GM13976 (cell line): Measurements from ENCODE around the gene GRAMD1B.
A peak's percentile ranks its signal among the peaks of the same experiment; 100 is the strongest.

Experiments used
- DNase-seq: peaks from one replicate; pipeline ENCODE4 v3.0.0; 2012; ENCODE audit warnings: low spot score
- in situ Hi-C: fragments of 300-500 bp; cut with MboI; formaldehyde crosslinking; loops from one replicate; pipeline ENCODE4 v1.12.0; 2022; ENCODE audit warnings: low sequenced_read_pairs, mixed read lengths, inconsistent platforms; ENCODE audit not compliant: unreplicated experiment
- TF ChIP-seq, protein P1 (sequence below): IDR thresholded peaks from 2 replicates; pipeline ENCODE4 v1.5.1; 2012; ENCODE audit warnings: borderline replicate concordance, mild to moderate bottlenecking; ENCODE audit not compliant: insufficient read depth; ENCODE audit errors: extremely low read depth, missing control alignments, control extremely low read depth

Gene GRAMD1B

DNA sequence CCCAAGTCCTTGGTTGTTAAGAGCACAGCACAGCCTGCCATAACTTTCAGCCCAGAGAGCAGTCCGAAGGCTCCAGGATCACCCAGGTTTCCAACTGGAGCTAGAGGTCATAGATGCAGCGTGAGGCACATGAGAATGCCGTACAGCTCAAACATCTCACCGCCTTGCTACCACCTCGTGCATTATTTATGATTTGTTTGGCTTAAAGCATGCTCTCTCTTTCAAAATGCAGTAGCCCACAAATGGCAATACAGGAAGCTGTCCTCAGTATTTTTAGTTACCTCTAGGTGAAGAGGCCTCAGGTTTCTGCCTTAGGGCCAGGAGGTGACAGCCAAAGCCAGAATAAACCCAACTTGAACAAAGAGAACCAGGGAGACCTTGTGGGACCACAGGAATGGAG lies 210.0 kb downstream of the GRAMD1B start:
- in situ Hi-C loops = loop anchor here (10.0 kb wide), 1 partner anchor 65 kb away; no protein-coding TSS in a partner anchor
- TF ChIP-seq, protein P1, sequence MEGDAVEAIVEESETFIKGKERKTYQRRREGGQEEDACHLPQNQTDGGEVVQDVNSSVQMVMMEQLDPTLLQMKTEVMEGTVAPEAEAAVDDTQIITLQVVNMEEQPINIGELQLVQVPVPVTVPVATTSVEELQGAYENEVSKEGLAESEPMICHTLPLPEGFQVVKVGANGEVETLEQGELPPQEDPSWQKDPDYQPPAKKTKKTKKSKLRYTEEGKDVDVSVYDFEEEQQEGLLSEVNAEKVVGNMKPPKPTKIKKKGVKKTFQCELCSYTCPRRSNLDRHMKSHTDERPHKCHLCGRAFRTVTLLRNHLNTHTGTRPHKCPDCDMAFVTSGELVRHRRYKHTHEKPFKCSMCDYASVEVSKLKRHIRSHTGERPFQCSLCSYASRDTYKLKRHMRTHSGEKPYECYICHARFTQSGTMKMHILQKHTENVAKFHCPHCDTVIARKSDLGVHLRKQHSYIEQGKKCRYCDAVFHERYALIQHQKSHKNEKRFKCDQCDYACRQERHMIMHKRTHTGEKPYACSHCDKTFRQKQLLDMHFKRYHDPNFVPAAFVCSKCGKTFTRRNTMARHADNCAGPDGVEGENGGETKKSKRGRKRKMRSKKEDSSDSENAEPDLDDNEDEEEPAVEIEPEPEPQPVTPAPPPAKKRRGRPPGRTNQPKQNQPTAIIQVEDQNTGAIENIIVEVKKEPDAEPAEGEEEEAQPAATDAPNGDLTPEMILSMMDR = no peak
- DNase-seq = no peak

DNA sequence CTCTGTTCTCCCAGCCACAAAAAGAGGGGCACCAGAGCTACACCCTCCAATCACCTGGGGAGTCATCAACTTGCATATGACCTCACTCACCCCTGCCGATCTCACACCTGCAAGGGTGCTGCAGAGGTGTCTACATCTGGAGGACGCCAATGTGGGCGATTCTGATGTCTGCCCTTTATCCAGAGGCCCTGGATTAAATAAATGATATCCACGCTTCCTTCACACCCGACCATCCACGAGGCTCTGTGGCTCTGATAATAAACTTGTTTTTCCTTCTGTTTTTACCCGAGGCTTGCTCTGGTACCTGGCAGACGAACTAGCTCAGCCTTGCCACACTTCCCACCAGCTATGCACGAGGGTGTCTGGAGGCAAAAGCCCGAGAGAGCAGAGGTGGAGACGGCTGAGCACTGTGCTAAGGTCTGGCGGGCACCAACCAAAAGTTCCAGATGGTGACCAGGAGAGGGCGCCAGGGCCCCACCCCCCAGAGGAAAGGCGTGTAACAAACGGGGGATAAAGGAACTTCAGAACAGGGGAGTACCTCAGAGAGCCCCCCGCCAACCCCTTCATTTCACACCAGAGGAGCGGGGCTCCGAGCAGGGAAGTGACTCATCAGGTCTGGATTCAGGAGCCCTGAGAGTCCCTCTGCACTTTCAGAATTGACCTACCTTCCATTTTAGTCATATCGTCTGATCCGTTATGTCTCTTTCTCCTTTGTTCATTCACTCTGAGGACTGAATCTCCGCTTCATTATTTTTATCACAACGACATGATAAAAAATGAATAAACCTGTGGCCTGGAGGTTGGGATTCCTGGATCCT lies 210.8 kb downstream of the GRAMD1B start:
- TF ChIP-seq, protein P1 = peak; percentile 80
- in situ Hi-C loops = loop anchor here (10.0 kb wide), 1 partner anchor 64 kb away; no protein-coding TSS in a partner anchor
- DNase-seq = peak; percentile 78

DNA sequence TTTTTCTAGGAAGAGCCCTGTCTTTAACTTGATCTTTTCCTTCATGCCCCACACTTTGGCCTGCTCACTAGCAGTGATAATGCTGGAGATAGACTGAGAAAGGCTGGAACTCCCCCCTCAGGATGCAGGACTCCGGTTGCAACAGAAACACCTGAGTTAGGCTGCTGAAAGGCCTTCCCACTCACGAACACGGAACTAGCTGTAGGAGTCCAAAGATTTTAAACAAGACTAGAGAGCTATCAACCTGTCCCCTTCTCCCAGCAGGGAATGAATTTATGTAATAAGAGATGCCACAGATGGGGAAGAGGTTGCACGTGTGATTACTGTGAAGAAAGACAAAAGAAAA lies 211.4 kb downstream of the GRAMD1B start:
- TF ChIP-seq, protein P1 = no peak
- DNase-seq = no peak
- in situ Hi-C loops = loop anchor here (10.0 kb wide), 1 partner anchor 63 kb away; no protein-coding TSS in a partner anchor

DNA sequence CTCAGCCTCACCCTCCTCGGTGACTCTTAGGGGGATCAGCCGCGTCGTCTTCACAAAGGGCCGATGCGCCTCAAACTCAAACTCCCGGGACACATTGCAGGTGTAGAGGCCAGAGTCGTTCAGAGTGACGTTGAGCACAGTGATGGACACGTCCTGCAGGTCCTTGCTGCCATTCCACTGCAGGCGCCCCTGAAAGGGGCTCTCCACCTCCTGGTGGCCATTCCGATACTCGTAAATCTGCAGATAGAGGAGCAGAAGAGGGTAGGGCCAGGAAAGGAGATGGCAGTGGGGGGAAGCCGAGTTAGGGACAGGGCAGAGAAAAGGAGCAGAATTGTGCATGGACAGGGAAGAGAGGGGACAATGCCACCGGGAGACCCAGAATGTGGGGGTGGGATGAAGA lies 212.4 kb downstream of the GRAMD1B start:
- in situ Hi-C loops = loop anchor here (10.0 kb wide), 1 partner anchor 62 kb away; no protein-coding TSS in a partner anchor

DNA sequence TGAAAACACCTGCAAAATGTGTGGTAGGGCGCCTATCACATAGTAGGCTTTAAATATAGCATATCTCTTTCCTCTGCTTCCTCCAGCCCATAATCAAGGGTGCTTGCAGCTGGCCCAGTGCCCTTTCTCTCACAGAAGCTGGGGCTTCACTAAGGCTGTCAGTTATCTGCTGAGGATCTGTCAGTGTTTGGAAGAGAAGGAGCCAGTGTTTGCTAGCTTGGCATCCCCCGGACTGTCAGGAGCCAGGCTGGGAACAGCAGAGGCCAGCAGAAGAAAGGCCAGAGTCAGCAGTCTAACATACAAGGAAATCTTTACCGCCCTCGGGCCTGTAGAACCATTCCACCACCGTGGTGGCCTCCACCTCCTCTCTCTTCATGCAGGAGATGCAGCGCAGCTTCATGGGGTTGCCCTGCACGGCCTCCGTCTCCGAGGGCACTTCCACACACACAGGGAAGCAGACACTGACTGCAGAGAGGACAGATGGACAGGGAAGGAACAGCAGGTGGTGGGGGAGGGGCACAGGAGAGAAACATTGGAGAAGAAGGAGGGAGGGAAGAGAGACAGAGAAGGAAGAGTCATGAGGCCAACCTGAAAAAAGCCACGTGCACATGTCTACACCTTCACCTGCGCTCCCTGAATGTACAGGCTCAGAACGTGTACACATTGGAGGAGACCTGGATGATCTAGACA lies 215.4 kb downstream of the GRAMD1B start:
- in situ Hi-C loops = loop anchor here (10.0 kb wide), 1 partner anchor 59 kb away; no protein-coding TSS in a partner anchor
- DNase-seq = no peak
- TF ChIP-seq, protein P1 = no peak

More for the DNA sequence above, 212.4 kb downstream of the GRAMD1B start:
- DNase-seq = no peak
- TF ChIP-seq, protein P1 = no peak

DNA sequence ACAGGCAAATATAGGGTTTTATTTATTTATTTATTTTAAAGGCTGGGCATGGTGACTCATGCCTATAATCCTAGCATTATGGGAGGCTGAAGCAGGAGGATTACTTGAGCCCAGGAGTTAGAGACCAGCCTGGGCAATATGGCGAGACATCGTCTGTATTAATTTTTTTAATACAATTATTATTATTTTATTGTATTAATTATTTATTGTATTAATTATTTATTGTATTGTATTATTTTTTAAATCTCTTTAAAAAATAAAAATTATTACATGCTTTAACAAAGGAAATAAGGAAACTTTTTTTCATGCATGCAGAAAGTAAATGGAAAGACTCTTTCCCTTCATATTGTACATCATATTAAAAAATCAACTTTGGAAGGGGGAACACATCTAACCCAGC lies 220.8 kb downstream of the GRAMD1B start:
- in situ Hi-C loops = no loop called here
- DNase-seq = no peak
- TF ChIP-seq, protein P1 = no peak
